Gastrocnemius medialis (tissue), 4 donors: ENCODE data around the gene TMPRSS3. TPM values are rescaled to one million over a fixed set of nuclear protein-coding genes. Genes with fewer than 3 reads are reported as not detected.

Experiments used
- ATAC-seq, 2 donors: fragments of 150-250 bp; one replicate each; pipeline ENCODE4 v1.9.1; 2016
- DNase-seq, 2 donors: peaks; one replicate each; pipeline ENCODE4 v3.0.0-alpha.2; 2019
- H3K27ac ChIP-seq, 4 donors: fragments of 200-600 bp; sonication (generic); 1 replicate in 1 of 4; 2 replicates in 3 of 4; pipeline ENCODE4 v1.5.1; 2016 to 2018; ENCODE audit warnings: mild to moderate bottlenecking in 2 of 4, moderate library complexity in 1 of 4
- H3K27me3 ChIP-seq, 3 donors: fragments of 200-600 bp; sonication (generic) in 2 of 3; 1 replicate in 1 of 3; 2 replicates in 2 of 3; pipeline versions ENCODE4 v1.5.1 to v1.6.0; 2016 to 2019; ENCODE audit warnings: mild to moderate bottlenecking in 1 of 3, moderate library complexity in 1 of 3
- H3K36me3 ChIP-seq, 2 donors: fragments of 200-600 bp; sonication (generic) in 1 of 2; one replicate each; pipeline ENCODE4 v1.5.1; 2017 to 2018
- H3K4me1 ChIP-seq, 2 donors: fragments of 200-600 bp; sonication (generic) in 1 of 2; one replicate each; pipeline ENCODE4 v1.5.1; 2016 to 2017; ENCODE audit warnings: mild to moderate bottlenecking in 2 of 2
- H3K4me3 ChIP-seq, 4 donors: fragments of 200-600 bp; sonication (generic) in 3 of 4; 1 replicate in 1 of 4; 2 replicates in 3 of 4; pipeline ENCODE4 v1.5.1; 2016 to 2019; ENCODE audit warnings: mild to moderate bottlenecking in 2 of 4
- H3K9me3 ChIP-seq, 3 donors: fragments of 200-600 bp; sonication (generic) in 2 of 3; 1 replicate in 1 of 3; 2 replicates in 2 of 3; pipeline ENCODE4 v1.5.1; 2016 to 2019
- CTCF ChIP-seq, 5 experiments: fragments of 450-650 bp in 3 of 5; fragments of 200-600 bp in 2 of 5; sonication (generic) in 2 of 5; IDR thresholded peaks in 4 of 5; conservative IDR thresholded peaks in 1 of 5; 1 replicate in 4 of 5; 2 replicates in 1 of 5; pipeline ENCODE4 v1.5.1; 2016 to 2019; ENCODE audit warnings: antibody characterized with exemption in 5 of 5, mild to moderate bottlenecking in 3 of 5, moderate library complexity in 3 of 5
- POLR2A ChIP-seq, 2 donors: fragments of 450-650 bp; IDR thresholded peaks; one replicate each; pipeline ENCODE4 v1.6.1; 2017; ENCODE audit warnings: antibody characterized with exemption in 2 of 2, mild to moderate bottlenecking in 2 of 2, moderate library complexity in 2 of 2
- in situ Hi-C, 4 donors: fragments of 200-750 bp; cut with MboI; loops; one replicate each; pipeline versions ENCODE4 v1.15.0 to v1.8.0; 2017; ENCODE audit warnings: low sequenced_read_pairs in 4 of 4
- intact Hi-C: fragments of 100-400 bp; cut with DNase I; formaldehyde crosslinking; loops from one replicate; pipeline ENCODE4 v1.15.1; 2023; ENCODE audit warnings: low total_unique reads
- total RNA-seq, 4 donors: library from RNA; depleted of rRNA; stranded (reverse); fragments of >200 nt; gene quantifications; one replicate each; pipeline versions ENCODE4 v1.1.0 to v1.2.3, GENCODE V29; 2016

Gene TMPRSS3
- total RNA-seq, 4 donors from 2014 or later = not detected

DNA sequence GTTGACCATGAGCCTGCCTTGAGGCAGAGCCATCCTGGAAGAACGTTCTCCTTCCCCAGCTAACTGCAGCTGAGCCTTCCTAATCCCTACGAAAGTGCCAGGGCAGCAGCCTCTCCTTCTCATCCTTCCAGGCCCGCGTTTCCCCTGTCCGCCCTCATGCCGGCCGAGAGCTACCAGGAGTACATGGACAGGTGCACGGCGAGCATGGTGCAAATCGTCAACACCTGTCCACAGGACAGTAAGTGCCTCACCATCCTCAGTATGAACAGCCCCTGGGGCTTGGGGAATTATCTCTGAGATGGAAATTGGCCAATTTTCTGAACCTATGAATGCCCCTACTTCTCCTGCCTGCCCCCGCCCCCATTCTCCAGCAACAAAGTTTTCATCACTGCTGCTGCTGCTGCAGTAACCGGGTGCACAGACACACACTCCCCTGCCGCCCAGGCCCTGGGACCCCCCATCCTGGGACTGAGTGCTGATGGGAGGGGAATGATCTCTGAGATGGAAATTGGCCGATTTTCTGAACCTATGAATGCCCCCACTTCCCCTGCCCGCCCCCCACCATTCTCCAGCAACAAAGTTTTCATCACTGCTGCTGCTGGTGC, 47.4 kb upstream of the TMPRSS3 start:
- intact Hi-C loops = no loop called here

GRCh38 chr21:42441963-42442362, 46.1 kb upstream of the TMPRSS3 start:
- H3K4me1 ChIP-seq = no peaks in the 10 kb centered on the region
- intact Hi-C loops (no loop called here), in situ Hi-C loops (loop anchor here in 1 of 4 donors (25.0 kb wide), 1 partner anchor 105 kb away; no protein-coding TSS in a partner anchor)
- DNase-seq (no peak), ATAC-seq (no peak)
- peaks cover 0 to 6% (median 3%) of the 10 kb centered on the region in 3 donors for H3K27me3 ChIP-seq
- H3K36me3 ChIP-seq = no peaks in the 10 kb centered on the region
- TF ChIP-seq POLR2A (IDR thresholded peaks at IDR 0.05) (no peak), CTCF (IDR thresholded peaks at IDR 0.05 in 4 of 5, conservative IDR thresholded peaks at IDR 0.05 in 1 of 5) (no peak)
- H3K27ac ChIP-seq = no peak overlapping the region
- H3K9me3 ChIP-seq = no peaks in the 10 kb centered on the region
- no peak overlapping the region for H3K4me3 ChIP-seq

More for the DNA sequence above, 47.4 kb upstream of the TMPRSS3 start:
- Histone ChIP-seq H3K27ac (no peak overlapping the region), H3K4me3 (no peak overlapping the region), H3K4me1 (no peaks in the 10 kb centered on the region), H3K36me3 (no peaks in the 10 kb centered on the region), H3K9me3 (no peaks in the 10 kb centered on the region), H3K27me3 (peaks cover 0 to 6% (median 0%) of the 10 kb centered on the region in 3 donors)
- ATAC-seq (no peak), DNase-seq (no peak)
- TF ChIP-seq CTCF (IDR thresholded peaks at IDR 0.05 in 4 of 5, conservative IDR thresholded peaks at IDR 0.05 in 1 of 5) (no peak), POLR2A (IDR thresholded peaks at IDR 0.05) (no peak)
- in situ Hi-C loops = loop anchor here in 1 of 4 donors (25.0 kb wide), 1 partner anchor 106 kb away; no protein-coding TSS in a partner anchor

DNA sequence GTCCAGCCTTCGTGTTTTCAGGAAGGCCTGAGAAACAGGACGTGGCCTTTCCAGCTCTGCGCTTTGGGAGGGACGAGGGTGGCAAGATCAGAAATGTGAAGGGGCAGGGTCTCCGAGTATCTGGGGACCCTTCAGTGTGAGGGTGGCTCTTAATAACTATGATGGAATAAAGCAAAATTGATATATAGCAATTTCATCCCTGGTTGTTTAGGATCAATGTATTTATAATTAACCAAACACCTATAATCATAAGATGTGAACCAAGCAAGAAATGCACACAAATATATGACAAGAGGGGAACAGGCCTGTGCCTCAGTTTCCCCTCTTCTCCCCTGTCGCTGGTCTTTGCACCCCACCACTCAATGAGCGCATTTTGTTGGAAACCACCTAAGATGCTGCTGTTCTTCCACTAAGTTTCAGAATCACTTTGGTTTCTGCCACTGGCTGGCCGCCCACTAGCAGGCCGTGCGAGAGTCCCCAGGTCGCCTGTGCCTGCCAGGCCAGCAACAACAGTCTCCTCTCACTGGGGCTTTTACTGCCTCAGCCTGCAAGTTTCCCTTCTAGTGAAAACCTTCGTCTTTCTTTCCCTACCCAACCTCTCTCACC, 44.4 kb upstream of the TMPRSS3 start:
- Histone ChIP-seq H3K4me3 (no peak overlapping the region), H3K9me3 (no peaks in the 10 kb centered on the region), H3K27me3 (peaks cover 0 to 3% (median 2%) of the 10 kb centered on the region in 3 donors), H3K4me1 (no peaks in the 10 kb centered on the region), H3K27ac (no peak overlapping the region), H3K36me3 (no peaks in the 10 kb centered on the region)
- TF ChIP-seq POLR2A (IDR thresholded peaks at IDR 0.05) (no peak), CTCF (IDR thresholded peaks at IDR 0.05 in 4 of 5, conservative IDR thresholded peaks at IDR 0.05 in 1 of 5) (no peak)
- in situ Hi-C loops = loop anchor here in 1 of 4 donors (25.0 kb wide), 1 partner anchor 103 kb away; no protein-coding TSS in a partner anchor
- no peak for ATAC-seq
- no peak for DNase-seq
- intact Hi-C loops = no loop called here

DNA sequence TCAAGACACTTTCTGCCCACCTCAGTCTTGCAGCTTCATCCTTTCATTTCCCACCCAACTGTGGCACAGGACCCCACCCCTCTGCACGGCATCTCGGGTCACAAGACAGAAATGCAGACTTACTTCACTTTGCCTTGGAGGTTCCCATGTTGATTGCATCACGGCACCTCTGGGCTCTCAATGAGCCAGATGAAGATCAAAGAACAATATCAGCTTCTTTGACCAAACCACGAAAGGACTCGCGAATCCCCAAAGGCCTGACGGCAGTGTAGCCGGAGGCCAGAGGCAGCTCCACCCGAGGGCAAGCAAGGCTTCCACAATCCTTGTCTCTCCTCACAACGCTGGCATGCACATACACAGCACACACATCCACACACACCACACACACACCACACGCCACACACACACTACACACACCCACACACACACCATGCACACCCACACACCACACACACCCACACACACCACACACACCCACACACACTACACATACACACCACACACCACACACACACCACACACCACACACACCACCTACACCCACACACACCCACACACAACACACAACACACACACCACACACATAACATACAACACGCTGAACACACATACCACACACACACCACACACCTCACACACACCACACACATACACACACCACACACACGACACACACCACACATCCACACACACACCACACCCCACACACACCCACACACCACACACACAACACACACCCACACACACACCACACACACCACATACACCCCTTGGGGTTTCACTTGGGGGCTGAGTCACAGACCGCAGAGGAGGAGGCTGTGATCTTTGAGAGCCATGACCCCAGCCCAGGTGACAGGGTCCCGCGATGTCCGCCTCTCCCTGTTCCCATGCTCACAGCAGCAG, 43.7 kb upstream of the TMPRSS3 start:
- ATAC-seq (no peak), DNase-seq (no peak)
- H3K36me3 ChIP-seq = no peaks in the 10 kb centered on the region
- no peak overlapping the region for H3K4me3 ChIP-seq
- intact Hi-C loops = no loop called here
- H3K4me1 ChIP-seq = no peaks in the 10 kb centered on the region
- H3K9me3 ChIP-seq = no peaks in the 10 kb centered on the region
- peaks cover 0 to 7% (median 3%) of the 10 kb centered on the region in 3 donors for H3K27me3 ChIP-seq
- TF ChIP-seq CTCF (IDR thresholded peaks at IDR 0.05 in 4 of 5, conservative IDR thresholded peaks at IDR 0.05 in 1 of 5) (no peak), POLR2A (IDR thresholded peaks at IDR 0.05) (no peak)
- in situ Hi-C loops = loop anchor here in 1 of 4 donors (25.0 kb wide), 1 partner anchor 102 kb away; no protein-coding TSS in a partner anchor
- H3K27ac ChIP-seq = no peak overlapping the region
